ENCODE data around the gene COQ8B.
"Not testable (repeated sequence)": the region's sequence is repeated elsewhere in the genome, so short reads cannot be mapped to it uniquely, and the experiment has no call there.

Gene COQ8B

DNA sequence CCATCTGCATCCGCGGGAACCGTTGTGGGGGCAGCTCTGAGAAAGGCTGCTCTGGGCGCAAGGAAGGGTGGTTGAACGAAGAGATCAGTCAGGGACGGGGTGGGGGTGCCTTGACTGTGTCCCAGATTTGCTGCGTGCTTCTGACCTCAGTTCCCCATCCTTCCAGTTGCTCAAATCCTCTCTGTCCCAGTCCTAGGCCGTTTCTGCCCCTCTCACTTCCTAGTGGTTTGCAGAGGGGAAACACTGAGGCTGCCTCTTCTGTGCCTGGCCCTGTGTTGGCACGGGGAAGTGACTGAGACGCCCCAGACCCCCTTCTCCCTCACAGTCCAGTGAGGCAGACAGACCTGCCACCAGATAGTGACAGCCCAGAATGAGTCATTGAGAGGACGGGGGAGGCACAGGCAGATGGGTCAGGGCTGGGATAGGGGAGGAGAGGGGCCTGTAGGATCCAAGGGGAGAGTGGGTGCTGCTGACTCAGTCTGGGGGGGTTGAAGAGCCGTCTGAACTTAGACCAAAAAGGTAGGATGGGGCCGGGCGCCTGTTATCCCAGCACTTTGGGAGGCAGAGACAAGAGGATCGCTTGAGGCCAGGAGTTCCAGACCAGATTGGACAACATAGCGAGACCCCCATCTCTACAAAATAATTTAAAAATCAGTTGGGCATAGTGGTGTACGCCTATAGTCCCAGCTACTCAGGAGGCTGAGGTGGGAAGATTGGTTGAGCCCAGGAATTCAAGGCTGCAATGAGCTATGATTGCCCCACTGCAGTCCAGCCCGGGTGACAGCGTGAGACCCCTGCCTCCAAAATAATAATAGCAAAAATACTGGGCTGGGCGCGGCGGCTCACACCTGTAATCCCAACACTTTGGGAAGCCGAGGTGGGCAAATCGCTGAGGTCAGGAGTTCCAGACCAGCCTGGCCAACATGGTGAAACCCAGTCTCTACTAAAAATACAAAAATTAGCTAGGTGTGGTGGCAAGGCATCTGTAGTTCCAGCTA lies 52.7 kb downstream of the COQ8B start:
- no peak for DNase-seq

DNA sequence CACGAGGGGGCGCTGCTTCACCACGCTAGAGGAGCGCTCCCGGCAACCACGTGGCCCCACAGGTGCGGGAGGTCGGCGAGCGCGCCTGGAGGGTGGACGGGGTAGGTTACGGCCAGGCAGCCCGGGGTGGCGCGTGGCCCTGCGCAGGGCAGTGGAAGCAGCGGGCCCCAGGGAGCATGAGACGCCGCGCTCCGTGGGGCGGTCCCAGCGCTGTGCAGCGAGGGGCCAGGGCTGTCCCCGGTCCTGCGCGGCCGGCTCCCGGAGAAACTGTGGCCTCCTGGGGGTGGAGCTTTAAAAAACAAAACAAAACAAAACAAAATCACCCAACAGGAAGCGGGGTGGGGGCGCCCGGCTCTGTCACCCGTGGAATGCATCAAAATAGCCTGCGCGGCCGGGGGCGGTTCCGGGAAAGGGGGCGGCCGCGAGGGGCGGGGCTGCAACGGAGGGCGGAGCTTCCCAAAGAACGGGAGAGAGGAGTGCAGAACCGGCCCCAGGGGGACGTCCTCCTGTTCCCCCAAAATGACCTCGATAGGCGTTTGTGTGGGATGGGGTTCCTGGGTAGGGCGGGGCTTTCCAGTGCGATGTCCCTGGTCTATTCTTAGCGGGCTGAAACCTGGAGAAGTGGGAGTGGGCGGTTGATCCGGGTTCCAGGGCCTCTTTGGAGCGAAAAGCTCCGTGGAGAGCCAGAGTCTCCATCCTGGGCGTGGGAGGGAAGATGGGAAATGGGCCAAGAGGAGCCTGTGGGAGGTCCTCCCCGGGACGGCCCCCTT lies 53.6 kb downstream of the COQ8B start:
- peak; percentile 76 for DNase-seq

DNA sequence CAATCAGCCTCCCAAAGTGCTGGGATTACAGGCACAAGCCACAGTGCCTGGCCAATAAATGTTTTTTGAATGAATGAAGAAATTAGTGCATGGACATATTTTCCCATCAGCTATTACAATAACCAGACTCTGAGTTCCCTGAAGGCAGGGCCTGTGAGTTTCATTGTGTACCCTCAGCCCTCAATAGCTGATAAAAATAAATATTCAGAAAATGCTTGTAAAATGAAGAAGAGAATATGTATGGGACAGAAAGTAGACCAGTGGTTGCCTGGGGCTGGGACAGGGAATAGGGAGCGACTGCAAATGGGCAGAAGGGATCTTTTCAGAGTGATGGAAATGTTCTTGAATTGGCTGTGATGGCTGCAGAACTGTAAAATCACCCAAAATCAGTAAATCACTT lies 55.1 kb downstream of the COQ8B start:
- DNase-seq, result no peak

DNA sequence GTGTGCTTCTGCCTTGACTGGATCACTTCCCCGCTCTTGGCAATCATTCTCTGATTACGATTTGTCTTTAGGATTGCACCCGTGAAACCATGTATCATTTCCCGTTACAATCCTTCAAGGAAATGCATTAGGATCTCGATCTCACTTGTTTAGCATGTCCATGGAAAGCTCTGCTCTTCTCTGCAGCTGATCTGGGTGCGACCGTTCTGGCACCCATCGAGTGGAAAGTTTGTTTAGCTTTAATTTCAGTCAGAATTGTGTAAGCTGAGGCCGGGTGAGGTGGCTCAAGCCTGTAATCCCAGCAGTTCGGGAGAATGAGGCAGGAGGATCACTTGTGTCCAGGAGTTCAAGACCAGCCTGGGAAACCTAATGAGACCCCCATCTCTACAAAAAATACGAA lies 57.1 kb downstream of the COQ8B start:
- DNase-seq, result no peak

DNA sequence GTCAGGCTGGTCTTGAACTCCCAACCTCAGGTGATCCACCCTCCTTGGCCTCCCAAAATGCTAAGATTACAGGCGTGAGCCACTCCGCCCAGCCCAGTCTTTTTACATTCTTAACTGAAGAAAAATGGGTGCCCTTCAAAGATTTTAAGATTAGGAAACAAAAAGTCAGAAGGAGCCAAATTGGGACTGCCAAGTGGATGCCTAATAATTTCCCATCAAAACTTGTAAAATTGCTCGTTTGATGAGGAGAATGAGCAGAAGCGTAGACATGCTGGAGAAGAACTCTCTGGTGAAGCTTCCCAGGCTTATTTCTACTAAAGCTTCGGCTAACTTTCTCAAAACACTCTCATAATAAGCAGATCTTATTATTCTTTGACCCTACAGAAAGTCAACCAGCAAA lies 57.6 kb downstream of the COQ8B start:
- DNase-seq, result no peak

DNA sequence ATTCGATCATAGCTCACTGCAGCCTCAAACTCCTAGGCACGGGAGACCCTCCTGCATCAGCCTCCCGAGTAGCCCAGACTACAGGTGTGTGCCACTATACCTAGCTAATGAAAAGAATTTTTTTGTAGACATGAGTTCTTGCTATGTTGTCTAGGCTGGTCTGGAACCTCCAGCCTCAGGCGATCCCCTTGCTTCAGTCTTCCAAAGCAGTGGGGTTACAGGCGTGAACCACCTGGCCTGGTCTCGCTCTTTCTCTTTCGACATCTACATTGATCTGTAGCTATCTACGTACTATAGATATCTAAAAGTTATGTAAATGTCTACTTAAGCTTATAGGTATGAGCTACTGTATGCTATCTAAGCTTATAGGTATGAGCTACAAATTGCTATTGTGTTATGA lies 58.7 kb downstream of the COQ8B start:
- DNase-seq, result no peak

DNA sequence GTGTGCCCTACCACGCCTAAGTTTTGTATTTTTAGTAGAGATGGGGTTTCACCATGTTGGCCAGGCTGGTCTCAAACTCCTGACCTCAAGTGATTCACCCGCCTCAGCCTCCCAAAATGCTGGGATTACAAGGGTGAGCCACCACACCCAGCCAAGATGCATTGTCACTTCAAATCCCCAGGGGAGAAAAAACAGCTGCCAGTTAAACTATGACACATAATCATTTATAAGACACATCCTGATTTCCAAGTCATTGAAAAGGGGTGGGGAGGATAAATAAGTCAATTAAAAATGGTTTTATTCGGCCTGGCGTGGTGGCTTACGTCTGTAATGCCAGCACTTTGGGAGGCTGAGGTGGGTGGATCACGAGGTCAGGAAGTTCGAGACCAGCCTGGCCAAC lies 61.0 kb downstream of the COQ8B start:
- not testable (repeated sequence) for DNase-seq

DNA sequence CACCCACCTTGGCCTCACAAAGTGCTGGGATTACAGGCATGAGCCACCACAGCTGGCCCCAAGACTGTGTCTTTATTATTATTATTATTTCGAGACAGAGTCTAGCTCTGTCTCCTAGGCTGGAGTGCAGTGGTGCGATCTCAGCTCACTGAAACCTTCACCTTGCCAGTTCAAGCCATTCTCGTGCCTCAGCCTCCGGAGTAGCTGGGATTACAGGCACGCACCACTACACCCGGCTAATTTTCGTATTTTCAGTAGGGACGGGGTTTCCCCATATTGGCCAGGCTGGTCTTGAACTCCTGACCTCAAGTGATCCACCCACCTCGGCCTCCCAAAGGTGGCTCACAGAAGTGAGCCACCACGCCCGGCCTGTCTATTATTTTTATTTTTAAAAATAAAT lies 64.4 kb downstream of the COQ8B start:
- not testable (repeated sequence) for DNase-seq

DNA sequence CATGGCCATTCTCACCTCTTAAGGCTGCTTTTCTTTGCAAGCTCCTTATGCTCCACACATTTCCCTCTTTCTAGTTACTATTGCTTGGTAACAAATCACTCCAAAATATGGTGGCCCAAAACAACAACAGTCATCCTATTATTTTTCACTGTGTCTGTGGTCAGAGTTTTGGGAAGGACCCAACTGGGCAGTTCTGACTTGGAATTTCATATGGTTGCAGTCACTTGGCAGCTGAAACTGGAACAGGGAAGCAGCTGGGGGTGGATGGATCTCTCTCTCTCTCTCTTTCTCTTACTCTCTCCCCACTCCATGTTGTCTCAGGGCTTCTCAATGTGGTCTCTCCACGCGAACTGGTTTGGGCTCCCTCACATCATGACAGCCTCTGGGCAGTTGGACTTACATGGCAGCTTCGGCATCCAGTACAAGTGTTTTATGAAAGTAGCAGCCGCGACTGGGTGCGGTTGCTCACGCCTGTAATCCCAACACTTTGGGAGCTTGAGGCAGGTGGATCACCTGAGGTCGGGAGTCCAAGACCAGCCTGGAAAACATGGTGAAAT lies 65.9 kb downstream of the COQ8B start:
- DNase-seq, result no peak

DNA sequence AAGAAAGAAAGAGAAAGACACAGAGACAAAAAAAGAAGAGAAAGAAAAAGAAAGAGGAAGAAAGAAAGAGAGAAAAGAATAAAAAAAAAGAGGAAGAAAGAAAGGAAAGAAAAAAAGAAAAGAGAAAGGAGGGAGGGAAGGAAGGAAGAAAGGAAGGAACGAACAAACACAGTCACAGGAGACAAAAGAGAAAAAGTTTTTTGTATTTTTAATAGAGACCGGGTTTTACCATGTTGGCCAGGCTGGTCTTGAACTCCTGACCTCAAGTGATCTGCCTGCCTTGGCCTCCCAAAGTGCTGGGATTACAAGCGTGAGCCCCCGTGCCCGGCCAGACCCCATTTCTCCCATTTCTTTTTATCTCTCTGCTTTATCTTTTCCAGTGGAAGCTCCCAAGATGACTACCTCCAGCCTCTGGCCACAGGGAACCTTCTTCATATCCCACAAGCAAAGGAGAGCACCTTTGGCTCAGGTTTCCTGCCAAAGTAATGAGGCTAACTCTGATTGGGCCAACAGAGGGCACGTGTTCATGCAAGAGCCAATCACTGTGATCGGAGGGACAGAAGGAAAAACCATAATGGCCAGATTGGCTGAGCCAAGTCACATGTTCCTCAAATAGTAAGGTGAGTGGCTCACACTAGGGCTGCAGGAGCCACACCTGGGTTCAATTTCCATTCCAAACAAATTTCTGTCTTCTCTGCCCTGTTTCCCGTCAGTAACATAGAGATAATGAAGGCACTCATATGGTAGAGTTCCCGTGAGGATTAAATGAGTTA lies 66.6 kb downstream of the COQ8B start:
- DNase-seq, result not testable (repeated sequence)

DNA sequence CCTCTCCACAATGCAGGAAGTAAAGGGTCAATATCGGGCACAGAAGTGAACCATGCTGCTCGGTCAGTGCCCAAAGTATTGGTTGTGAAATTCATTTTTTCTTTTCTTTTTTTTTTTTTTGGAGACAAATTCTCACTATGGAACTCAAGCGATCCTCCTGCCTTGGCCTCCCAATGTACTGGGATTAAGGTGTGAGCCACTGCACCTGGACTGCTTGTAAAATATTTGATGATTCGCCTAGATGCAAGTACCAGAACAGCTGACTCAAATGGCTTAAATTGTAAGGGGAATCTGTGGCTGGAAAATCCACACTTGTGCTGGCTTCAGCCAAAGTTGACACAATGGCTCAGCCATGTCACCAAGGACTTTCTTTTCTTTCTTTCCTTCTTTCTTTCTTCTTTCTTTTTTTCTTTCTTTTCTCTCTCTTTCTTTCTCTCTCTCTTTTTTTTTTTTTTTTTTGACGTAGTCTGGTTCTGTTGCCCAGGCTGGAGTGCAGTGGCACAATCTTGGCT lies 69.9 kb downstream of the COQ8B start:
- DNase-seq, result no peak

DNA sequence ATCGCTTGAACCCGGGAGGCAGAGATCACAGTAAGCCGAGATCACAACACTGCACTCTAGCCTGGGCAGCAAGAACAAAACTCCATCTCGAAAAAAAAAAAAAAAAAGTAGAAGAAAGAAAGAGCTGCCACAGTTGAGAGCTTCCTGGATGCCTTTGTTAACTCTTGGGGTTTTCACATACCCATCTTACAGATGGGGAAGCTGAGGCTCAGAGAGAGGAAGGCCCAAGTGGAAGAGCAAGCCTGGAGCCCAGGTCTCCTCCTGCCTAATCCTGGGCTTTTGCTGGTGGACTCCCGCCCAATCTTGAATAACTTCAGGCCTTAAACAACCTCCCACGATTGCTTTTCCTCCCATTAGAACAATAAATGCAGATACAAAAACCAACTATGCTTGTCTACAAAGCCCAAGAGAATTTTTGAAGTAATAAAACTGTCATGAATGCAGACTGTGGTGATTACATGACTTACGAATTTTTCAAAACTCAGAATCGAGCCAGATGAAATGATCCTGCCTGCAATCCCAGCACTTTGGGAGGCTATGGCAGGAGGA lies 73.9 kb downstream of the COQ8B start:
- DNase-seq, result no peak

DNA sequence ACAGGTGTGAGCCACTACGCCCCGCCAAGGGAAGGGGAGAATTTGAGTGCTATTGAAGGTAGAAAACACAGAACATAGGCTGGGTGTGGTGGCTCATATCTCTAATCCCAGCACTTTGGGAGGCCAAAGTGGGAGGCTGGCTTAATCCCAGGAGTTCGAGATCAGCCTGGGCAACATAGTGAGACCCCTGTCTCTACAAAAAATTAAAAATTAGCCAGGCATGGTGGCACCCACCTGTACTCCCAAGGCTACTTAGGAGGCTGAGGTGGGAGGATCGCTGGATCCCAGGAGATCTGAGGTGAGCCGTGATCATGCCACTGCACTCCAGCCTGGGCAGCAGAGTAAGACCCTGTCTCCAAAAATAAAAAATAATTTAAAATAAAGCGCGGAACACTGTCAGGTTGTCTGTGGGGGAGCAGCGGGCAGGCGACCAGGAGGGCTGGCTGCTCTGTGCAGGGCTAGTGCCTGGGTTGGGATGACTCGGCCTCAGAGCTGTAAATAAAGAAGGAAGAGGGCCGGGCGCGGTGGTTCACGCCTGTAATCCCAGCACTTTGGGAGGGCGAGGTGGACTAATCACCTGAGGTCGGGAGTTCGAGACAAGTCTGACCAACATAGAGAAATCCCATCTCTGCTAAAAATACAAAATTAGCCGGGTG lies 74.5 kb downstream of the COQ8B start:
- DNase-seq, result no peak

Data from MV-4-11 (cell line).